NCI-H1105 treated with DMSO at 0.1 percent for 48 hours (cell line): Measurements from ENCODE around the gene ARNT2.

ENCODE experiments used
- DNase-seq: peaks from one replicate; lab custom pipeline; 2025; lab: John Stamatoyannopoulos, UW

Gene ARNT2

GRCh38 chr15:80595396-80595795 is 191.2 kb downstream of the ARNT2 start:
- DNase-seq: no peak

- DNase-seq: no peak
These were observed 192.4 kb downstream of the ARNT2 start for GRCh38 chr15:80596521-80596976.

GRCh38 chr15:80597076-80597475 is 192.9 kb downstream of the ARNT2 start:
- DNase-seq: no peak

GRCh38 chr15:80599359-80599758 is 195.2 kb downstream of the ARNT2 start:
- no peak for DNase-seq

- DNase-seq: no peak
These were observed 196.4 kb downstream of the ARNT2 start for GRCh38 chr15:80600626-80601025.

- no peak for DNase-seq
These were observed 197.1 kb downstream of the ARNT2 start for GRCh38 chr15:80601256-80601655.

- DNase-seq: no peak
These were observed 200.7 kb downstream of the ARNT2 start for GRCh38 chr15:80604583-80605575.

- DNase-seq: no peak
These were observed 201.5 kb downstream of the ARNT2 start for GRCh38 chr15:80605591-80606150.

GRCh38 chr15:80606511-80607071 is 202.4 kb downstream of the ARNT2 start:
- DNase-seq: no peak

- no peak for DNase-seq
These were observed 203.3 kb downstream of the ARNT2 start for GRCh38 chr15:80607287-80607980.

- peak; percentile 51 for DNase-seq
These were observed 204.5 kb downstream of the ARNT2 start for GRCh38 chr15:80608688-80609087.

GRCh38 chr15:80609091-80609490 is 204.9 kb downstream of the ARNT2 start:
- DNase-seq: no peak

- peak; percentile 32 for DNase-seq
These were observed 205.3 kb downstream of the ARNT2 start for GRCh38 chr15:80609512-80609946.

- DNase-seq: no peak
These were observed 207.4 kb downstream of the ARNT2 start for GRCh38 chr15:80611543-80612080.

GRCh38 chr15:80612118-80612823 is 208.1 kb downstream of the ARNT2 start:
- DNase-seq: no peak

- DNase-seq: no peak
These were observed 209.7 kb downstream of the ARNT2 start for GRCh38 chr15:80613762-80614365.

GRCh38 chr15:80614711-80615360 is 210.7 kb downstream of the ARNT2 start:
- DNase-seq: no peak

- DNase-seq: no peak
These were observed 211.2 kb downstream of the ARNT2 start for GRCh38 chr15:80615361-80615736.

GRCh38 chr15:80615783-80616391 is 211.7 kb downstream of the ARNT2 start:
- DNase-seq: peak; percentile 70
